Neural progenitor cell (in vitro differentiated cells): ENCODE results near the gene ATAD3B. TPM values are rescaled to one million over a fixed set of nuclear protein-coding genes. Genes with fewer than 3 reads are reported as not detected.
"Not testable (repeated sequence)": the region's sequence is repeated elsewhere in the genome, so short reads cannot be mapped to it uniquely, and the experiment has no call there.

ENCODE experiments used
- DNase-seq: peaks from one replicate; pipeline ENCODE4 v3.0.0-alpha.2; 2016; ENCODE audit warnings: low spot score
- H2AFZ ChIP-seq: fragments of 200-600 bp; sonication (generic); replicated peaks from 2 replicates; pipeline ENCODE4 v1.6.1; 2016; ENCODE audit warnings: antibody characterized with exemption
- H3F3A ChIP-seq: fragments of 200-600 bp; sonication (generic); 2 replicates; pipeline ENCODE4 v1.6.1; 2016; ENCODE audit warnings: antibody characterized with exemption, low read depth
- H3K27ac ChIP-seq: fragments of 200-600 bp; sonication (generic); 2 replicates; pipeline ENCODE4 v1.5.1; 2016; ENCODE audit warnings: mild to moderate bottlenecking
- H3K27me3 ChIP-seq: fragments of 200-600 bp; sonication (generic); 2 replicates; pipeline ENCODE4 v1.6.1; 2016; ENCODE audit warnings: mild to moderate bottlenecking, moderate library complexity
- H3K36me3 ChIP-seq: fragments of 200-600 bp; sonication (generic); 2 replicates; pipeline ENCODE4 v1.5.1; 2016
- H3K4me1 ChIP-seq: fragments of 200-600 bp; sonication (generic); 2 replicates; pipeline ENCODE4 v1.6.1; 2016; ENCODE audit warnings: mixed run types
- H3K4me2 ChIP-seq: fragments of 200-600 bp; sonication (generic); 2 replicates; pipeline ENCODE4 v1.6.1; 2016
- H3K4me3 ChIP-seq: fragments of 200-600 bp; sonication (generic); 2 replicates; pipeline ENCODE4 v1.5.1; 2016
- H3K79me2 ChIP-seq: fragments of 200-600 bp; sonication (generic); 2 replicates; pipeline ENCODE4 v1.6.1; 2016; ENCODE audit warnings: low read depth
- H3K9ac ChIP-seq: fragments of 200-600 bp; sonication (generic); 2 replicates; pipeline ENCODE4 v1.6.1; 2016
- H3K9me3 ChIP-seq: fragments of 200-600 bp; sonication (generic); 2 replicates; pipeline ENCODE4 v1.5.1; 2016; ENCODE audit warnings: low read depth
- H4K20me1 ChIP-seq: fragments of 200-600 bp; sonication (generic); 2 replicates; pipeline ENCODE4 v1.6.1; 2016; ENCODE audit warnings: low read depth
- H3K27ac Mint-ChIP-seq: 3 replicates; pipeline ENCODE4 v1.8.0; 2021; ENCODE audit warnings: mixed read lengths
- H3K27me3 Mint-ChIP-seq: 2 replicates; pipeline ENCODE4 v1.8.0; 2022; ENCODE audit warnings: low read depth, mild to moderate bottlenecking, inconsistent platforms, moderate library complexity, mixed read lengths; ENCODE audit not compliant: insufficient read depth
- H3K36me3 Mint-ChIP-seq: 3 replicates; pipeline ENCODE4 v1.8.0; 2021; ENCODE audit warnings: mixed read lengths
- H3K4me1 Mint-ChIP-seq: 3 replicates; pipeline ENCODE4 v1.8.0; 2021; ENCODE audit warnings: mixed read lengths
- H3K4me3 Mint-ChIP-seq: 3 replicates; pipeline ENCODE4 v1.8.0; 2021; ENCODE audit warnings: mild to moderate bottlenecking, moderate library complexity, mixed read lengths
- H3K9me3 Mint-ChIP-seq: 3 replicates; pipeline ENCODE4 v1.8.0; 2020; ENCODE audit warnings: mixed read lengths
- EZH2 ChIP-seq: fragments of 200-600 bp; sonication (generic); IDR thresholded peaks from 2 replicates; pipeline ENCODE4 v1.6.1; 2017; ENCODE audit warnings: antibody characterized with exemption, mild to moderate bottlenecking, moderate library complexity
- EZH2phosphoT487 ChIP-seq: fragments of 200-600 bp; sonication (generic); IDR thresholded peaks from 2 replicates; pipeline ENCODE4 v1.6.1; 2017; ENCODE audit warnings: antibody characterized with exemption
- total RNA-seq: library from RNA; depleted of rRNA; stranded (reverse); fragments of >200 nt; gene quantifications from 2 replicates; pipeline ENCODE4 v1.2.3, GENCODE V29; 2015; ENCODE audit warnings: low replicate concordance
- TF ChIP-seq, protein P1 (sequence below): fragments of 200-600 bp; sonication (generic); IDR thresholded peaks from 2 replicates; pipeline ENCODE4 v1.5.1; 2017; ENCODE audit warnings: antibody characterized with exemption, mild to moderate bottlenecking

The ATAD3B gene
- total RNA-seq, 1 donor from 2014 or later, result 9.3 TPM

DNA sequence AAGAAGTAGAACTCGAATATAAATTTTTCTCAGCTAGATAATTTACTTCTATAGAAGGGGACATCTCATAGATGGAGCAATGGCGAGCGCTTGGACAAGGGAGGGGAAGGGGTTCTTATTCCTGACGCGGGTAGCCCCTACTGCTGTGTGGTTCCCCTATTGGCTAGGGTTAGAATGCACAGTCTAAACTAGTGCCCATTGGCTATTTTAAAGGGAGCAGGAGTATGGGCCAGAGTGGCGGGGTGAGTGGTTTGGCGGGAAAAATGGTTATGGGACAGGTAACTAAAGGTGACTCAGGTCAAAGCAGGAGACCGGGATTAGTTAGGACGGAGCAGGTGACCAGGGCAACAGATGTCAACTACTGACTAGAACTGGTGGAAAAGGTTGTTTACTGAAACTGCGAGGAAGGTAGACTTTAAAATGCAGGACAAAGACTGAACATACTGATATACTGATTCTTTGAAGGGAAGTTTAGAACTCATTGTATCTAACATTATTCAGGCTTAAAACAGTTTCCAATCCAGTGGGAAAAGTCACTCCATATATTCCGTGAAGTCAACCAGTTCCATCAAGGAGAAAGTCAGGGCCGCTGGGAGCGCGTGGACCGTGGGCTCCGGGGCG lies 39.5 kb downstream of the ATAD3B start:
- H3K4me2 ChIP-seq, result peak overlapping the region; percentile 92
- H3K27me3 ChIP-seq, result no peaks in the 10 kb centered on the region
- H3K4me3 Mint-ChIP-seq, result peak overlapping the region; percentile 94
- peak overlapping the region; percentile 80 for H3K27ac ChIP-seq
- peak; percentile 44 for DNase-seq
- H3K9me3 ChIP-seq, result no peaks in the 10 kb centered on the region
- H4K20me1 ChIP-seq, result no peaks in the 10 kb centered on the region
- no peaks in the 10 kb centered on the region for H3K27me3 Mint-ChIP-seq
- no peaks in the 10 kb centered on the region for H3K4me1 ChIP-seq
- no peaks in the 10 kb centered on the region for H3K36me3 ChIP-seq
- peak overlapping the region; percentile 35 for H2AFZ ChIP-seq
- H3K4me1 Mint-ChIP-seq, result peaks cover 6% of the 10 kb centered on the region
- peak overlapping the region; percentile 95 for H3K27ac Mint-ChIP-seq
- no peaks in the 10 kb centered on the region for H3K36me3 Mint-ChIP-seq
- H3K9me3 Mint-ChIP-seq, result no peaks in the 10 kb centered on the region
- H3K9ac ChIP-seq, result peak overlapping the region; percentile 77
- peaks cover 7% of the 10 kb centered on the region for H3K79me2 ChIP-seq
- peak overlapping the region; percentile 68 for H3K4me3 ChIP-seq
- peaks cover 17% of the 10 kb centered on the region for H3F3A ChIP-seq
- no peak for TF ChIP-seq EZH2
- TF ChIP-seq, protein P1, sequence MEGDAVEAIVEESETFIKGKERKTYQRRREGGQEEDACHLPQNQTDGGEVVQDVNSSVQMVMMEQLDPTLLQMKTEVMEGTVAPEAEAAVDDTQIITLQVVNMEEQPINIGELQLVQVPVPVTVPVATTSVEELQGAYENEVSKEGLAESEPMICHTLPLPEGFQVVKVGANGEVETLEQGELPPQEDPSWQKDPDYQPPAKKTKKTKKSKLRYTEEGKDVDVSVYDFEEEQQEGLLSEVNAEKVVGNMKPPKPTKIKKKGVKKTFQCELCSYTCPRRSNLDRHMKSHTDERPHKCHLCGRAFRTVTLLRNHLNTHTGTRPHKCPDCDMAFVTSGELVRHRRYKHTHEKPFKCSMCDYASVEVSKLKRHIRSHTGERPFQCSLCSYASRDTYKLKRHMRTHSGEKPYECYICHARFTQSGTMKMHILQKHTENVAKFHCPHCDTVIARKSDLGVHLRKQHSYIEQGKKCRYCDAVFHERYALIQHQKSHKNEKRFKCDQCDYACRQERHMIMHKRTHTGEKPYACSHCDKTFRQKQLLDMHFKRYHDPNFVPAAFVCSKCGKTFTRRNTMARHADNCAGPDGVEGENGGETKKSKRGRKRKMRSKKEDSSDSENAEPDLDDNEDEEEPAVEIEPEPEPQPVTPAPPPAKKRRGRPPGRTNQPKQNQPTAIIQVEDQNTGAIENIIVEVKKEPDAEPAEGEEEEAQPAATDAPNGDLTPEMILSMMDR, result peak; percentile 19

DNA sequence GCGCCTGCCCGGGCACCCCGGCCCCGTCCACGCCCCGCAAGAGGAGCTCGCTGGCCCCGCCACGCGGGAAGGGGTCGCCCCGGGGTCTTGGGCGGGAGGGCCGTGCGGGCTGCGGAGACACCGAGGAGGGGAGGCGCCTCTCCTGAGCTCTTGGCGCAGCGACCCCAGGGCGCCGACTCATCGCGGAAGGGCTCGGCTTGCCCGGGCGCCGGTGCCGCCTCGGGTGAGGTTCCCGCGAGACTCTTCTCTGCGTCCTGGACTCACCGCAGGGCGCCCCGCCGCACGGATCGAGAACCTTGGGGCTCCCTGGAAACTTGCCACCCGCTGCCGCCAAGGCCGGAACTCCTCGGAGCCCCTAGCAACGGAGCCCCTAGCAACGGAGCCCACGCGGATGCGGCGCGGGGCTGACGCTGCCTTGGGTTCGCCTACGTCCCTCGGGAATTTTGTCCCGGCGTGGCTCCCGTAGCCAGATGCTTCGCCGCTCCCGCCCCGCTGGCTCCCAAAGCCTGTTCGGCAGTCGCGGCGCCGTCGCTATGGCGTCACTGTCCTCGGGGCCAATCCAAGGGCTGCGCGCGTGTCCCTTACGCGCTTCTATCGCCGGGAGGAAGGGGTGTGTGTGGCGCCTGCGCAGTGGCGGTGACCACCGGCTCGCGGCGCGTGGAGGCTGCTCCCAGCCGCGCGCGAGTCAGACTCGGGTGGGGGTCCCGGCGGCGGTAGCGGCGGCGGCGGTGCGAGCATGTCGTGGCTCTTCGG lies 40.1 kb downstream of the ATAD3B start, which contains the start of gene ATAD3A:
Gene ATAD3A, plus strand, starts transcription at position 630 of the 753 bp plus-strand sequence. Its CDS starts 107 bp downstream, at position 737.
- H3K79me2 ChIP-seq, result peaks cover 7% of the 10 kb centered on the region
- no peaks in the 10 kb centered on the region for H3K4me1 ChIP-seq
- DNase-seq, result peak; percentile 99
- H3K9me3 ChIP-seq, result no peaks in the 10 kb centered on the region
- peaks cover 6% of the 10 kb centered on the region for H3K4me1 Mint-ChIP-seq
- peak within 1 kb of the TSS; percentile 94 for H3K4me3 Mint-ChIP-seq
- H3K4me3 ChIP-seq, result peak within 1 kb of the TSS; percentile 68
- H2AFZ ChIP-seq, result peak within 1 kb of the TSS; percentile 35
- H3K9me3 Mint-ChIP-seq, result no peaks in the 10 kb centered on the region
- H3K36me3 Mint-ChIP-seq, result no peaks in the 10 kb centered on the region
- H3K27me3 ChIP-seq, result no peaks in the 10 kb centered on the region
- peak within 1 kb of the TSS; percentile 95 for H3K27ac Mint-ChIP-seq
- H3K9ac ChIP-seq, result peak within 1 kb of the TSS; percentile 77
- no peaks in the 10 kb centered on the region for H3K36me3 ChIP-seq
- peaks cover 13% of the 10 kb centered on the region for H3F3A ChIP-seq
- peak within 1 kb of the TSS; percentile 80 for H3K27ac ChIP-seq
- no peaks in the 10 kb centered on the region for H4K20me1 ChIP-seq
- TF ChIP-seq EZH2 (no peak), EZH2phosphoT487 (no peak)
- TF ChIP-seq, protein P1, result no peak
- H3K27me3 Mint-ChIP-seq, result no peaks in the 10 kb centered on the region
- peak within 1 kb of the TSS; percentile 92 for H3K4me2 ChIP-seq

DNA sequence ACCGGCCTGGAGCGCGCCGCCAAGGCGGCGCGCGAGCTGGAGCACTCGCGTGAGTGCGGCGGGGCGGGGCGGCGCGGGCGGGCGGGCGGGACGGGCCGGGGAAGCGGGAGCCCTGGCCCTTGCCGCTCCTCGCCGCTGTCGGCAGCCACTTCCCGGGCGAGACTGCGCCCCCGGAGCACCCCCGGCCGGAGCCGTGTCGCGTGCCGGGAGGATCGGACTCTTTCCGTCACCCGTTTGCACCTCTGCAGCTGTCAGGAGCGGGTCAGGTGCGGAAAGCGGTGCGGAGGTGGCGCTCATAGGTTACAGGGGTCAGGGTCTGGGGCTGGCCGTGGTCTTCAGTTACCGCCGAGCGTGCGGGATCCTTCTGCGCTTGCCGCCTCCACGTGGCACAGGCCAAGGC lies 40.9 kb downstream of the ATAD3B start:
- not testable (repeated sequence) for H4K20me1 ChIP-seq, H3K9me3 ChIP-seq, H3K9me3 Mint-ChIP-seq, H3K27ac ChIP-seq, H3K4me1 Mint-ChIP-seq, H3K4me1 ChIP-seq, H3K79me2 ChIP-seq, H3K27me3 ChIP-seq, H2AFZ ChIP-seq, H3K27ac Mint-ChIP-seq, H3K36me3 Mint-ChIP-seq, H3K36me3 ChIP-seq, H3K27me3 Mint-ChIP-seq
- Histone ChIP-seq H3K4me3 (peak overlapping the region; percentile 68), H3K9ac (peak overlapping the region; percentile 64), H3K4me2 (peak overlapping the region; percentile 88), H3F3A (peaks cover 15% of the 10 kb centered on the region)
- peak overlapping the region; percentile 82 for H3K4me3 Mint-ChIP-seq
- DNase-seq, result peak; percentile 18

DNA sequence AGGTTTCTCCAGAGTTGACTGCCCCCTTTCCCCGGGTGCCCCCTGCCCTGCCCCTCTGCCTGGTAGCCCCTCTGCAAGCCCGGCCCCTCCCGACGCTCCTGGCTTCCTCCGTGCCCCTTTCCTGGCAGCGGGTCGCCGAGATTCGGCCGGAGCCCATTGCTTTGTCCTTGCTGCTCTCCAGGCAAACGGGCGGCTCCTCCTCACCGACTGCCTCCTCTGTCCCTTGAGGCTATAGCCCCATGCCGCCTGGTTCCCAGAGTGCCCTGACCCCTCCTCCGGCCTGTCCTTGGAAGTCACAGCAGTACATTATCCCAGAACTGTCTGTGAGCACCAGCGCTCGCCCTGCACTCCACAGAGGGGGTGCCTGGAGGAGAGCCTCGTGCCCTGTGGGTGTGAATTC lies 42.1 kb downstream of the ATAD3B start:
- peak overlapping the region; percentile 74 for H3K4me3 Mint-ChIP-seq
- not testable (repeated sequence) for H4K20me1 ChIP-seq, H2AFZ ChIP-seq, H3K4me3 ChIP-seq, H3K9ac ChIP-seq, H3K36me3 ChIP-seq, H3K4me1 ChIP-seq, DNase-seq, H3K27ac ChIP-seq, H3K27me3 ChIP-seq, H3K27ac Mint-ChIP-seq, H3K9me3 Mint-ChIP-seq, H3K4me2 ChIP-seq, H3K27me3 Mint-ChIP-seq, H3K4me1 Mint-ChIP-seq, H3K79me2 ChIP-seq, H3K9me3 ChIP-seq, H3K36me3 Mint-ChIP-seq
- peaks cover 18% of the 10 kb centered on the region for H3F3A ChIP-seq

DNA sequence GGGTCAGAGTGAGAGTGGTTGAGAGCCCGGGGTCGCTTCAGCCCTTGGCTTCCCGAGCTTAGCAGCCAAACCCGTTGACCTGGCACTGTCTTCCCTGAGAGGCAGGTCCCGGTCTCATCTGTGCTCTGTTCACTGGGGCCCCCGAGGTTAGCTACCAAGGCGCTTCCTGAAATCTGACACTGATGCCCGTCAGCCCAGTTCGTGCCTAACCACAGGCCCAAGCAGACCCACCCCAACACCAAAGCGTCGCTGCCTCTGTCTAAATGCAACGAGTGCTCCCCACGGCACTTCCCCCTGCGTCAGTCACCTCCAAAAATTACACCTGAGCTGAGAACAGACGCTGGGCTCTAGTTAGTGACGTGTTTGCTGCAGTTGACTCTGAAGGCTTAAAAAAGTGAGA lies 42.8 kb downstream of the ATAD3B start:
- H3K27ac Mint-ChIP-seq, H3K79me2 ChIP-seq: not testable (repeated sequence)

DNA sequence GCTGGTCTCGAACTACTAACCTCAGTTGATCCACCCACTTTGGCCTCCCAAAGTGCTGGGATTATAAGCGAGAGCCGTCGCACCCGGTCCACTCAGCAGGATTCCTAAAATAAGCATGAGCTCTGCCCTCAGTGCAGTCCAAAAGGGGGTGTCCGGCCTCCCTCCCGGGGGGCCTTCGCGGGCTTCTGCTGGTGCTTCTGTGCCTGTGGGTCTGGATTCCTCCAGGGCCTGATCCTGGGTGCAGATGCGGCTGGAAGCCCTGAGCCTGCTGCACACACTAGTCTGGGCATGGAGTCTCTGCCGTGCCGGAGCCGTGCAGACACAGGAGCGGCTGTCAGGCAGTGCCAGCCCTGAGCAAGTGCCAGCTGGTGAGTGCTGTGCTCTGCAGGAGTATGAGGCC lies 45.4 kb downstream of the ATAD3B start:
- H3K36me3 ChIP-seq, H3K4me3 Mint-ChIP-seq, H3K79me2 ChIP-seq, H4K20me1 ChIP-seq, DNase-seq, H3K9ac ChIP-seq, H3K9me3 ChIP-seq, H3K27me3 ChIP-seq, H3K27ac Mint-ChIP-seq, H3K9me3 Mint-ChIP-seq, H3F3A ChIP-seq, H3K27me3 Mint-ChIP-seq, H3K4me1 Mint-ChIP-seq, H3K36me3 Mint-ChIP-seq, H3K27ac ChIP-seq, H3K4me2 ChIP-seq, H2AFZ ChIP-seq, H3K4me3 ChIP-seq, H3K4me1 ChIP-seq: not testable (repeated sequence)

More for the DNA sequence above, 42.8 kb downstream of the ATAD3B start:
- not testable (repeated sequence) for H3K27me3 ChIP-seq, H3K36me3 ChIP-seq, H3K4me3 Mint-ChIP-seq, H3K4me2 ChIP-seq, H2AFZ ChIP-seq, H4K20me1 ChIP-seq, H3K27ac ChIP-seq, H3K9me3 Mint-ChIP-seq, H3K9ac ChIP-seq, H3K9me3 ChIP-seq, H3K36me3 Mint-ChIP-seq, H3K4me1 Mint-ChIP-seq, H3K4me3 ChIP-seq, H3K27me3 Mint-ChIP-seq, H3K4me1 ChIP-seq, DNase-seq
- peaks cover 18% of the 10 kb centered on the region for H3F3A ChIP-seq
